Measurements from ENCODE around the gene RASGRP4.

- TF ChIP-seq, protein P1, sequence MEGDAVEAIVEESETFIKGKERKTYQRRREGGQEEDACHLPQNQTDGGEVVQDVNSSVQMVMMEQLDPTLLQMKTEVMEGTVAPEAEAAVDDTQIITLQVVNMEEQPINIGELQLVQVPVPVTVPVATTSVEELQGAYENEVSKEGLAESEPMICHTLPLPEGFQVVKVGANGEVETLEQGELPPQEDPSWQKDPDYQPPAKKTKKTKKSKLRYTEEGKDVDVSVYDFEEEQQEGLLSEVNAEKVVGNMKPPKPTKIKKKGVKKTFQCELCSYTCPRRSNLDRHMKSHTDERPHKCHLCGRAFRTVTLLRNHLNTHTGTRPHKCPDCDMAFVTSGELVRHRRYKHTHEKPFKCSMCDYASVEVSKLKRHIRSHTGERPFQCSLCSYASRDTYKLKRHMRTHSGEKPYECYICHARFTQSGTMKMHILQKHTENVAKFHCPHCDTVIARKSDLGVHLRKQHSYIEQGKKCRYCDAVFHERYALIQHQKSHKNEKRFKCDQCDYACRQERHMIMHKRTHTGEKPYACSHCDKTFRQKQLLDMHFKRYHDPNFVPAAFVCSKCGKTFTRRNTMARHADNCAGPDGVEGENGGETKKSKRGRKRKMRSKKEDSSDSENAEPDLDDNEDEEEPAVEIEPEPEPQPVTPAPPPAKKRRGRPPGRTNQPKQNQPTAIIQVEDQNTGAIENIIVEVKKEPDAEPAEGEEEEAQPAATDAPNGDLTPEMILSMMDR (IDR thresholded peaks at IDR 0.05; ENCODE audit: insufficient read depth, low read depth, low read length): no peak
- TF ChIP-seq EZH2 (IDR thresholded peaks at IDR 0.05; ENCODE audit: insufficient read depth, low read length): no peak
These were observed 23.5 kb upstream of the RASGRP4 start for GRCh38 chr19:38449518-38449917.
